ENCODE results near the gene SEPTIN10. TPM values are rescaled to one million over a fixed set of nuclear protein-coding genes. Genes with fewer than 3 reads are reported as not detected.
A peak's percentile ranks its signal among the peaks of the same experiment; 100 is the strongest.
"Not testable (repeated sequence)": the region's sequence is repeated elsewhere in the genome, so short reads cannot be mapped to it uniquely, and the experiment has no call there.

SEPTIN10 gene
- total RNA-seq, 1 experiment from 2014 or later, result 105 TPM

DNA sequence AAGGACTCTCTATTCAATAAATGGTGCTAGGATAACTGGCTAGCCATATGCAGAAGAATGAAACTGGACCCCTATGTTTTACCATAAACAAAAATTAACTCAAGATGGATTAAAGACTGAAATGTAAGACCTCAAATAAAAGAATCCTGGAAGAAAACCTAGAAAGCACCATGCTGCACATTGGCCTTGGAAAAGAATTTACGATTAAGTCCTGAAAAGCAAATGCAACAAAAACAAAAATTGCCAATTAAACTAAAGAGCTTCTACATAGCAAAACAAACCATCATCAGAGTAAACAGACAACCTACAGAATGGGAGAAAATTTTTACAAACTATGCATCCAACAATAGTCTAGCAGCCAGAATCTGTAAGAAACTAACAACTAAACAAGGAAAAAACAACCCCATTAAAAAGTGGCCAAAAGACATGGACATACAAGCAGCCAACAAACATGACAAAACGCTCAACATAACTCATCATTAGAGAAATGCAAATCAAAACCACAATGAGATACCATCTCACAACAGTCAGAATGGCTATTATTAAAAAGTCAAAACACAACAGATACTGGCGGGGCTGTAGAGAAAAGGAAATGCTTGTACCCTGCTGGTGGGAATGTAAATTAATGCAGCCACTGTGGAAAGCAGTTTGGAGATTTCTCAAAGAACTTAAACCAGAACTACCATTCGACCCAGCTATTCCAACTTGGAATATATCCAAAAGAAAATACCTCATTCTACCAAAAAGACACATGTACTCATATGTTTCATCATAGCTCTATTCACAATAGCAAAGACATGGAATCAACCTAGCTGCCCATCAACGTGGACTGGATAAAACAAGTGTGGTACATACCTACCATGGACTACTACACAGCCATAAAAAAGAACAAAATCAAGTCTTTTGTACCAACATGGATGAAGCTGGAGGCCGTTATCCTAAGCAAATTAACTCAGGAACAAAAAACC lies 30.6 kb downstream of the SEPTIN10 start:
- POLR2A ChIA-PET, result interaction anchor here (0.8 kb wide), 1 partner anchor 26 kb away, joined by 3 read pairs; no protein-coding TSS in a partner anchor
- BruUV-seq (replicated peaks), result TSS peak; percentile 21
- TF ChIP-seq, protein P1, sequence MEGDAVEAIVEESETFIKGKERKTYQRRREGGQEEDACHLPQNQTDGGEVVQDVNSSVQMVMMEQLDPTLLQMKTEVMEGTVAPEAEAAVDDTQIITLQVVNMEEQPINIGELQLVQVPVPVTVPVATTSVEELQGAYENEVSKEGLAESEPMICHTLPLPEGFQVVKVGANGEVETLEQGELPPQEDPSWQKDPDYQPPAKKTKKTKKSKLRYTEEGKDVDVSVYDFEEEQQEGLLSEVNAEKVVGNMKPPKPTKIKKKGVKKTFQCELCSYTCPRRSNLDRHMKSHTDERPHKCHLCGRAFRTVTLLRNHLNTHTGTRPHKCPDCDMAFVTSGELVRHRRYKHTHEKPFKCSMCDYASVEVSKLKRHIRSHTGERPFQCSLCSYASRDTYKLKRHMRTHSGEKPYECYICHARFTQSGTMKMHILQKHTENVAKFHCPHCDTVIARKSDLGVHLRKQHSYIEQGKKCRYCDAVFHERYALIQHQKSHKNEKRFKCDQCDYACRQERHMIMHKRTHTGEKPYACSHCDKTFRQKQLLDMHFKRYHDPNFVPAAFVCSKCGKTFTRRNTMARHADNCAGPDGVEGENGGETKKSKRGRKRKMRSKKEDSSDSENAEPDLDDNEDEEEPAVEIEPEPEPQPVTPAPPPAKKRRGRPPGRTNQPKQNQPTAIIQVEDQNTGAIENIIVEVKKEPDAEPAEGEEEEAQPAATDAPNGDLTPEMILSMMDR (IDR thresholded peaks at IDR 0.05; ENCODE audit: unreplicated experiment), result no peak
- Mint-ChIP-seq H3K9me3 (ENCODE audit: unreplicated experiment) (no peaks in the 10 kb centered on the region), H3K27ac (ENCODE audit: low read depth, unreplicated experiment) (no peak overlapping the region), H3K4me1 (ENCODE audit: insufficient read depth, unreplicated experiment) (peaks cover 10% of the 10 kb centered on the region), H3K4me3 (ENCODE audit: unreplicated experiment) (no peak overlapping the region), H3K27me3 (ENCODE audit: insufficient read depth, unreplicated experiment) (no peaks in the 10 kb centered on the region), H3K36me3 (ENCODE audit: insufficient read depth, unreplicated experiment) (peaks cover 34% of the 10 kb centered on the region)
- CTCF ChIA-PET, result interaction anchor here (0.8 to 1.0 kb wide), 2 partner anchors 37 to 153 kb away, joined by 3 read pairs; no protein-coding TSS in a partner anchor
- intact Hi-C loops (cut with micrococcal nuclease), result no loop called here
- DNase-seq (ENCODE audit: unreplicated experiment), result no peak

DNA sequence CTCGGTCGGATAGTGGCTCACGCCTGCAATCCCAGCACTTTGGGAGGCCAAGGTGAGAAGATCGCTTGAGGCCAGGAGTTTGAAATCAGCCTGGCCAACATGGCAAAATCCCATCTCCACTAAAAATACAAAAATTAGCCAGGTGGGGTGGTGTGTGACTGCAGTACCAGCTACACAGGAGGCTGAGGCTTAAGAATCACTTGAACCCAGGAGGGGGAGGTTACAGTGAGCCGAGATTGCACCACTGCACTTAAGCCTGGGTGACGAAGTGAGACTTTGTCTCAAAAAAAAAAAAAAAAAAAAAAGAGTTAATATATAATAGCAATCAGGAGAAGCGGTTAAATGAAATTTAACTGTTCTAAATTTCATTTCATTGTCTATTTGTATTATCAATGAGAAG lies 36.1 kb downstream of the SEPTIN10 start:
- H3K9me3 Mint-ChIP-seq (ENCODE audit: unreplicated experiment); H3K27me3 Mint-ChIP-seq (ENCODE audit: insufficient read depth, unreplicated experiment); H3K27ac Mint-ChIP-seq (ENCODE audit: low read depth, unreplicated experiment); CTCF ChIA-PET; H3K4me1 Mint-ChIP-seq (ENCODE audit: insufficient read depth, unreplicated experiment); DNase-seq (ENCODE audit: unreplicated experiment); intact Hi-C loops (cut with micrococcal nuclease); H3K4me3 Mint-ChIP-seq (ENCODE audit: unreplicated experiment); BruUV-seq (replicated peaks): not testable (repeated sequence)
- peaks cover 34% of the 10 kb centered on the region for H3K36me3 Mint-ChIP-seq (ENCODE audit: insufficient read depth, unreplicated experiment)
- POLR2A ChIA-PET, result interaction anchor here (1.0 kb wide), 1 partner anchor 35 kb away, joined by 3 read pairs; no protein-coding TSS in a partner anchor

DNA sequence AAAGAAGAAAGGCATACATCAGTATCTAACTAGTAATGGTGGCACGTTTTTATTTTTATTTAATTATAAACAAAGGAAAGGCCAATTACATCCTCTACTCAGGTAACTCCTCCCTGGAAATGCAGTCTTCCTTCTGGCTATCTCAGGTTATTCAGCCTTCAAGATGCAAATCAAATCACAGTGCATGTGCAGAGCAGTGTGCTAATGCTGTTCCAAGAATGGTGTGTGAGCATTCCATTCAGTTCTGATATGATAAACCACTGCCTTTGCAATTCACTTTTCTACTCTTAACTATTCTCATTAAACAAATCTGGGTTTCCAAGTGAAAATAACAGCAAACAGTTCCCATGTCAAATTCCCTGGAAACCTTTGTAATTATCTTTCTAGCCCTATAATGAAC lies 38.4 kb downstream of the SEPTIN10 start:
- TF ChIP-seq, protein P1 (IDR thresholded peaks at IDR 0.05; ENCODE audit: unreplicated experiment), result no peak
- POLR2A ChIA-PET, result interaction anchor here (0.6 kb wide), 1 partner anchor 362 kb away, joined by 4 read pairs; no protein-coding TSS in a partner anchor
- no peak for DNase-seq (ENCODE audit: unreplicated experiment)
- Mint-ChIP-seq H3K9me3 (ENCODE audit: unreplicated experiment) (no peaks in the 10 kb centered on the region), H3K27me3 (ENCODE audit: insufficient read depth, unreplicated experiment) (no peaks in the 10 kb centered on the region), H3K36me3 (ENCODE audit: insufficient read depth, unreplicated experiment) (peaks cover 24% of the 10 kb centered on the region), H3K27ac (ENCODE audit: low read depth, unreplicated experiment) (no peak overlapping the region), H3K4me1 (ENCODE audit: insufficient read depth, unreplicated experiment) (no peaks in the 10 kb centered on the region), H3K4me3 (ENCODE audit: unreplicated experiment) (no peak overlapping the region)
- no TSS peak for BruUV-seq (replicated peaks)
- CTCF ChIA-PET, result no interaction called here
- intact Hi-C loops (cut with micrococcal nuclease), result no loop called here

DNA sequence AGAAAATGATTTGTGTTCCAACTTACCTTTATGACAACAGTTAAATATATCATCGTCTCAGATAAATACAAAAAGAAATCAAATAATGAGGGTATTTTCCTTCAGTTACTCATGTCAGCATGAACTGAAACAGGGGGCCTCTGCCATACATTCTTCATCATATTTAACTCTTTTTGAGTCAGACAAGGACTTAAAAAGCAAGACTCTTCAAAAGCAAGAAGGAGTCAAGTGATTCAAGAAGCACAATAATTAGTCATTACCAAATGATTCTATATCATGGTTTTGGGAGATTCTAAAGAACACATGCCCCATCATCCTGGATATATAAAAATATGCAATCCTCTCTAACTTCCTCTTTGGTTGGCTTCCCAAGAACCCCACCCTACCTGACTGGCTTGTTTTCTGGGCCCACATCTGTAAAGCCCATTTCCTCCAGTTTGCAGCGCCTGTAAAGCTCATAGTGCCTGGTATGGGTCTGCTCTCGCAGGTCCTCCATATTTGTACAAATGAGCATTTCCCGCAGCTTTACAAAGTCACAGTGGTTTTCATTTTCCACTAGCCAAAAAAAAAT lies 49.7 kb downstream of the SEPTIN10 start:
- no TSS peak for BruUV-seq (replicated peaks)
- Mint-ChIP-seq H3K36me3 (ENCODE audit: insufficient read depth, unreplicated experiment) (peaks cover 49% of the 10 kb centered on the region), H3K4me1 (ENCODE audit: insufficient read depth, unreplicated experiment) (no peaks in the 10 kb centered on the region), H3K9me3 (ENCODE audit: unreplicated experiment) (no peaks in the 10 kb centered on the region), H3K27ac (ENCODE audit: low read depth, unreplicated experiment) (no peak overlapping the region), H3K27me3 (ENCODE audit: insufficient read depth, unreplicated experiment) (no peaks in the 10 kb centered on the region), H3K4me3 (ENCODE audit: unreplicated experiment) (no peak overlapping the region)
- ChIA-PET POLR2A (interaction anchor here (0.7 kb wide), 1 partner anchor 50 kb away, joined by 4 read pairs; the partner anchor contains the start of gene SOWAHC), CTCF (interaction anchor here (0.7 to 2.4 kb wide), 2 partner anchors 18 to 21 kb away, joined by 4 to 9 read pairs; no protein-coding TSS in a partner anchor)
- DNase-seq (ENCODE audit: unreplicated experiment), result no peak
- TF ChIP-seq, protein P1 (IDR thresholded peaks at IDR 0.05; ENCODE audit: unreplicated experiment), result no peak
- intact Hi-C loops (cut with micrococcal nuclease), result no loop called here
